Measurements from ENCODE around the gene TAF12. TPM values are rescaled to one million over a fixed set of nuclear protein-coding genes. Genes with fewer than 3 reads are reported as not detected.
"Not testable (repeated sequence)": the region's sequence is repeated elsewhere in the genome, so short reads cannot be mapped to it uniquely, and the experiment has no call there.

The TAF12 gene
- polyA plus RNA-seq, 1 donor (not counting 4 experiments of a cell fraction or from before 2014, with no cell fraction given), result 56.9 TPM

GRCh38 chr1:28680151-28680550 is 37.3 kb upstream of the TAF12 start:
- Histone ChIP-seq H4K20me1 (ENCODE audit: control insufficient read depth, extremely low read depth, insufficient read depth, low read length) (no peaks in the 10 kb centered on the region), H3K27ac (ENCODE audit: control insufficient read depth, insufficient read depth, low read length) (no peak overlapping the region), H3K9me3 (ENCODE audit: control insufficient read depth, low read depth, low read length) (no peaks in the 10 kb centered on the region), H3K4me3 (ENCODE audit: control insufficient read depth in 2 of 3, extremely low read depth in 1 of 3, insufficient read depth in 2 of 3, low read depth in 1 of 3, low read length in 3 of 3) (no peak overlapping the region), H3K27me3 (ENCODE audit: control insufficient read depth, extremely low read depth, insufficient read depth, low read length) (no peaks in the 10 kb centered on the region), H3K4me2 (ENCODE audit: control insufficient read depth, extremely low read depth, insufficient read depth, low read depth, low read length) (no peak overlapping the region), H3K79me2 (ENCODE audit: control insufficient read depth, insufficient read depth, low read length) (peaks cover 2% of the 10 kb centered on the region), H3K36me3 (ENCODE audit: control insufficient read depth in 2 of 2, extremely low read depth in 1 of 2, insufficient read depth in 2 of 2, low read length in 2 of 2) (no peaks in the 10 kb centered on the region), H2AFZ (ENCODE audit: control insufficient read depth, low read length) (no peak overlapping the region), H3K9me1 (ENCODE audit: control insufficient read depth, extremely low read depth, insufficient read depth, low read length) (no peaks in the 10 kb centered on the region), H3K9ac (ENCODE audit: control insufficient read depth, extremely low read depth, insufficient read depth, low read length) (no peak overlapping the region), H3K4me1 (ENCODE audit: control insufficient read depth, extremely low read depth, insufficient read depth, low read length) (peaks cover 7% of the 10 kb centered on the region)
- FAIRE-seq (no peak), DNase-seq (ENCODE audit: low read depth, low spot score) (no peak)
- no peak for TF ChIP-seq EZH2 (IDR thresholded peaks at IDR 0.05; ENCODE audit: low read length)
- TF ChIP-seq, protein P1, sequence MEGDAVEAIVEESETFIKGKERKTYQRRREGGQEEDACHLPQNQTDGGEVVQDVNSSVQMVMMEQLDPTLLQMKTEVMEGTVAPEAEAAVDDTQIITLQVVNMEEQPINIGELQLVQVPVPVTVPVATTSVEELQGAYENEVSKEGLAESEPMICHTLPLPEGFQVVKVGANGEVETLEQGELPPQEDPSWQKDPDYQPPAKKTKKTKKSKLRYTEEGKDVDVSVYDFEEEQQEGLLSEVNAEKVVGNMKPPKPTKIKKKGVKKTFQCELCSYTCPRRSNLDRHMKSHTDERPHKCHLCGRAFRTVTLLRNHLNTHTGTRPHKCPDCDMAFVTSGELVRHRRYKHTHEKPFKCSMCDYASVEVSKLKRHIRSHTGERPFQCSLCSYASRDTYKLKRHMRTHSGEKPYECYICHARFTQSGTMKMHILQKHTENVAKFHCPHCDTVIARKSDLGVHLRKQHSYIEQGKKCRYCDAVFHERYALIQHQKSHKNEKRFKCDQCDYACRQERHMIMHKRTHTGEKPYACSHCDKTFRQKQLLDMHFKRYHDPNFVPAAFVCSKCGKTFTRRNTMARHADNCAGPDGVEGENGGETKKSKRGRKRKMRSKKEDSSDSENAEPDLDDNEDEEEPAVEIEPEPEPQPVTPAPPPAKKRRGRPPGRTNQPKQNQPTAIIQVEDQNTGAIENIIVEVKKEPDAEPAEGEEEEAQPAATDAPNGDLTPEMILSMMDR (optimal IDR thresholded peaks at IDR 0.05 in 1 of 3, IDR thresholded peaks at IDR 0.05 in 1 of 3, conservative IDR thresholded peaks at IDR 0.05 in 1 of 3; ENCODE audit: extremely low read depth in 1 of 3, insufficient read depth in 2 of 3, low read length in 3 of 3), result no peak
- dilution Hi-C loops (cut with MboI; ENCODE audit: extremely low pct_ligation_motif_present, low sequenced_read_pairs), result no loop called here

DNA sequence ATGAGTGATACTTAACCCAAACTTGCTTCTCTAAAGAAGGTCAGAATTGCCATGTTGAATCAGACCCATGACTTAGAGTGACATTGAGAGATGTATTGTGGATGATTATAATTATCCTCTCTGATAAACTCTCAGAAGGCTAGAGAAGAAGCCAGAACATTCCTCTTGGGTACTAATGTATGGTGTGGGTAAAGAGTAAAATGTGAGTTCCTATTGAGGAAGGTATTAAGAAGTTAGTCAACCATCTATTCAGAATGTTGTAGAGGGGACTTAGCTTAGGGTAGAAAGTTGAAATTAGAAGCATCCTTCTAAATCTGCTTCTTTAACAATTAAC is 33.0 kb upstream of the TAF12 start:
- Histone ChIP-seq H3K4me1 (ENCODE audit: control insufficient read depth, extremely low read depth, insufficient read depth, low read length) (no peaks in the 10 kb centered on the region), H3K79me2 (ENCODE audit: control insufficient read depth, insufficient read depth, low read length) (peaks cover 7% of the 10 kb centered on the region), H3K27ac (ENCODE audit: control insufficient read depth, insufficient read depth, low read length) (no peak overlapping the region), H3K27me3 (ENCODE audit: control insufficient read depth, extremely low read depth, insufficient read depth, low read length) (no peaks in the 10 kb centered on the region), H3K9ac (ENCODE audit: control insufficient read depth, extremely low read depth, insufficient read depth, low read length) (no peak overlapping the region), H2AFZ (ENCODE audit: control insufficient read depth, low read length) (no peak overlapping the region), H4K20me1 (ENCODE audit: control insufficient read depth, extremely low read depth, insufficient read depth, low read length) (no peaks in the 10 kb centered on the region), H3K9me3 (ENCODE audit: control insufficient read depth, low read depth, low read length) (no peaks in the 10 kb centered on the region), H3K9me1 (ENCODE audit: control insufficient read depth, extremely low read depth, insufficient read depth, low read length) (no peaks in the 10 kb centered on the region), H3K36me3 (ENCODE audit: control insufficient read depth in 2 of 2, extremely low read depth in 1 of 2, insufficient read depth in 2 of 2, low read length in 2 of 2) (no peaks in the 10 kb centered on the region), H3K4me3 (ENCODE audit: control insufficient read depth in 2 of 3, extremely low read depth in 1 of 3, insufficient read depth in 2 of 3, low read depth in 1 of 3, low read length in 3 of 3) (no peak overlapping the region), H3K4me2 (ENCODE audit: control insufficient read depth, extremely low read depth, insufficient read depth, low read depth, low read length) (no peak overlapping the region)
- dilution Hi-C loops (cut with MboI; ENCODE audit: extremely low pct_ligation_motif_present, low sequenced_read_pairs), result no loop called here
- DNase-seq (ENCODE audit: low read depth, low spot score) (no peak), FAIRE-seq (no peak)
- TF ChIP-seq, protein P1 (optimal IDR thresholded peaks at IDR 0.05 in 1 of 3, IDR thresholded peaks at IDR 0.05 in 1 of 3, conservative IDR thresholded peaks at IDR 0.05 in 1 of 3; ENCODE audit: extremely low read depth in 1 of 3, insufficient read depth in 2 of 3, low read length in 3 of 3), result no peak
- no peak for TF ChIP-seq EZH2 (IDR thresholded peaks at IDR 0.05; ENCODE audit: low read length)

GRCh38 chr1:28672971-28673370 is 30.1 kb upstream of the TAF12 start:
- H2AFZ ChIP-seq (ENCODE audit: control insufficient read depth, low read length); H3K9me3 ChIP-seq (ENCODE audit: control insufficient read depth, low read depth, low read length); H3K9me1 ChIP-seq (ENCODE audit: control insufficient read depth, extremely low read depth, insufficient read depth, low read length); DNase-seq (ENCODE audit: low read depth, low spot score); H3K4me1 ChIP-seq (ENCODE audit: control insufficient read depth, extremely low read depth, insufficient read depth, low read length); FAIRE-seq; dilution Hi-C loops (cut with MboI; ENCODE audit: extremely low pct_ligation_motif_present, low sequenced_read_pairs); H3K4me3 ChIP-seq (ENCODE audit: control insufficient read depth in 2 of 3, extremely low read depth in 1 of 3, insufficient read depth in 2 of 3, low read depth in 1 of 3, low read length in 3 of 3); H3K9ac ChIP-seq (ENCODE audit: control insufficient read depth, extremely low read depth, insufficient read depth, low read length); H3K27me3 ChIP-seq (ENCODE audit: control insufficient read depth, extremely low read depth, insufficient read depth, low read length); H3K4me2 ChIP-seq (ENCODE audit: control insufficient read depth, extremely low read depth, insufficient read depth, low read depth, low read length); H3K36me3 ChIP-seq (ENCODE audit: control insufficient read depth in 2 of 2, extremely low read depth in 1 of 2, insufficient read depth in 2 of 2, low read length in 2 of 2); H3K27ac ChIP-seq (ENCODE audit: control insufficient read depth, insufficient read depth, low read length); H4K20me1 ChIP-seq (ENCODE audit: control insufficient read depth, extremely low read depth, insufficient read depth, low read length): not testable (repeated sequence)
- H3K79me2 ChIP-seq (ENCODE audit: control insufficient read depth, insufficient read depth, low read length), result peaks cover 22% of the 10 kb centered on the region

Measured in keratinocyte (primary cell).